NCI-H1105 treated with DMSO at 0.1 percent for 48 hours (cell line): ENCODE data around the gene TRAF6.
A peak's percentile ranks its signal among the peaks of the same experiment; 100 is the strongest.
"Not testable (repeated sequence)": the region's sequence is repeated elsewhere in the genome, so short reads cannot be mapped to it uniquely, and the experiment has no call there.

Experiments used
- DNase-seq: peaks from one replicate; lab custom pipeline; 2025; lab: John Stamatoyannopoulos, UW

Gene TRAF6

GRCh38 chr11:36509694-36510593, at the start of gene TRAF6:
TSS of gene TRAF6 (minus strand) at chr11:36510272. CDS start at chr11:36501515, 8,757 bp downstream.
- DNase-seq: peak; percentile 76

GRCh38 chr11:36558571-36559413, 48.7 kb upstream of the TRAF6 start:
- no peak for DNase-seq

- no peak for DNase-seq
Observed at GRCh38 chr11:36557991-36558390, 47.9 kb upstream of the TRAF6 start.

- peak; percentile 38 for DNase-seq
Observed at GRCh38 chr11:36557390-36557789, 47.3 kb upstream of the TRAF6 start.

GRCh38 chr11:36550385-36551115, 40.5 kb upstream of the TRAF6 start:
- no peak for DNase-seq

- peak; percentile 57 for DNase-seq
Observed at GRCh38 chr11:36540998-36541397, 30.9 kb upstream of the TRAF6 start.

- no peak for DNase-seq
Observed at GRCh38 chr11:36534276-36534840, 24.3 kb upstream of the TRAF6 start.

- no peak for DNase-seq
Observed at GRCh38 chr11:36532941-36533601, 23.0 kb upstream of the TRAF6 start.

- DNase-seq: no peak
Observed at GRCh38 chr11:36530840-36531239, 20.8 kb upstream of the TRAF6 start.

- DNase-seq: no peak
Observed at GRCh38 chr11:36513965-36514364, 3.9 kb upstream of the TRAF6 start.

- no peak for DNase-seq
Observed at GRCh38 chr11:36512016-36512415, 1.9 kb upstream of the TRAF6 start.

- not testable (repeated sequence) for DNase-seq
Observed at GRCh38 chr11:36511062-36511461, 990 bp upstream of the TRAF6 start.

GRCh38 chr11:36510594-36510942, 496 bp upstream of the TRAF6 start:
- DNase-seq: no peak

GRCh38 chr11:36509201-36509639, 852 bp downstream of the TRAF6 start:
- peak; percentile 7 for DNase-seq

- DNase-seq: no peak
Observed at GRCh38 chr11:36508743-36509142, 1.3 kb downstream of the TRAF6 start.

GRCh38 chr11:36507824-36508489, 2.1 kb downstream of the TRAF6 start:
- no peak for DNase-seq

- no peak for DNase-seq
Observed at GRCh38 chr11:36501236-36501635, 8.8 kb downstream of the TRAF6 start.

- no peak for DNase-seq
Observed at GRCh38 chr11:36500315-36500721, 9.8 kb downstream of the TRAF6 start.

- no peak for DNase-seq
Observed at GRCh38 chr11:36499315-36499714, 10.8 kb downstream of the TRAF6 start.

- DNase-seq: no peak
Observed at GRCh38 chr11:36498721-36499120, 11.4 kb downstream of the TRAF6 start.

GRCh38 chr11:36493332-36493731, 16.7 kb downstream of the TRAF6 start:
- DNase-seq: no peak
